ENCODE results near the gene BCL2L15.

DNA sequence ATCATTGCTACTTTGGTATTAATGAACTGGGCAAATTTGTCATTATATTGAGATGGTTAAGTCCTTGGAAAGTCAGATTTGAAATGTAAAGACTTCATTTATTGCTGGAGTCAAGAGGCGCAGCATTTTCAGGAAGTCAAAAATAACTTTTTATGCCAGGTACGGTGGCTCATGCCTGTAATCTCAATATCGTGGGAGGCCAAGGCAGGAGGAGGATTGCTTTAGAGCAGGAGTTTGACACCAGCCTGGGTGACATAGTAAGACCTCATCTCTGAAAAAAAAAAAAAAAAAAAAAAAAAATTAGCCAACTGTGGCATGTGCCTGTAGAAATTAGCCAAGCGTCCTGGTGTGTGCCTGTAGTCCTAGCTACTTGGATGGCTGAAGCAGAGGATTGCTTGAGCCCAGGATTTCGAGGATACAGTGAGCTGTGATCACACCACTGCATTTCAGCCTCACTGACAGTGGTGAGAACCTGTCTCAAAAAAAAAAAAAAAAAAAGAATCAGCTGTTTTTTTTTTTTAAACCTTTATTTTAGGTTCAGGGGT, 47.2 kb upstream of the BCL2L15 start:
- TF ChIP-seq CTCF (IDR thresholded peaks at IDR 0.05), result no peak
- no peak for TF ChIP-seq EP300 (IDR thresholded peaks at IDR 0.05)
- no peak for TF ChIP-seq POLR2AphosphoS5 (IDR thresholded peaks at IDR 0.05)
- no peak for TF ChIP-seq POLR2A (IDR thresholded peaks at IDR 0.05)

All from upper lobe of left lung (tissue), 4 donors.